ENCODE results near the gene ACTL8.

The ACTL8 gene

DNA sequence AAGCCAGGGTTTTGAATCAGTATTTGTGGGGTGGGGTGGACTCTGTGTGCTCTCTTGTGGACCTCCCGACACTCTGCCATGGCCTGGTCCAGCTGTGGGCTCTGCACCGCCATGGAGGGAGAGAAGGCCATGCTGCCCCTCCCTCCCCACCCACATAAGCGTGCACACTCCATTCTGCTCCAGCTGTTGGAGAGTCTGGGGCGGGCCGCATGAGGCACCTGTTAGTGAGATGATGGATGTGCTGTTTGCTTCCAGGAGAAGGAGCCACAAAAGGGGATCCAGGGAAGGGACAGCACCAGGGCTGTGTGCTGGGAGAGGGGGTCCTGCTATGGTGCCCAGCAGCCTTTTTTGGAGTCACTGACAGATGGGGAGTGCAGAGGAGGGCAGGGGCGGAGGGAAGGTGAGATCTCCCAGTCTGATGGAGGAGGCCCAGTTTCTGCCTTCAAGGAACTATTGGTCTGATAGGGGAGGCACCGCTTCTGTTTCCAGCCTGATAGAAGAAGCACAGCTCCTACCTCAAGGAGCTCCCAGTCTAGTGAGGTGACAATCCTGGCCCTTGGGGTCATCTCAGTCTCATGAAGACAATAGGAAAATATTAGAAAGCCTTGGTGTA is 101.5 kb downstream of the ACTL8 start:
- H3K27me3 ChIP-seq (ENCODE audit: insufficient read depth, poor library complexity, severe bottlenecking), result no peaks in the 10 kb centered on the region
- TF ChIP-seq CTCF (IDR thresholded peaks at IDR 0.05; ENCODE audit: insufficient read depth, low read length) (no peak), SPI1 (IDR thresholded peaks at IDR 0.05; ENCODE audit: borderline replicate concordance, low read depth) (no peak), GABPA (IDR thresholded peaks at IDR 0.05; ENCODE audit: low read depth) (no peak), REST (IDR thresholded peaks at IDR 0.05; ENCODE audit: insufficient replicate concordance, low read depth) (no peak)
- H3K4me3 ChIP-seq (replicated peaks; ENCODE audit: insufficient read depth, low read length), result no peak overlapping the region
- H3K27ac ChIP-seq (replicated peaks), result no peak overlapping the region
- DNase-seq (ENCODE audit: low read depth in 1 of 2, low spot score in 1 of 2), result no peak

- H3K27ac ChIP-seq (replicated peaks), result no peak overlapping the region
- DNase-seq (ENCODE audit: low read depth in 1 of 2, low spot score in 1 of 2), result no peak
- H3K27me3 ChIP-seq (ENCODE audit: insufficient read depth, poor library complexity, severe bottlenecking), result no peaks in the 10 kb centered on the region
- no peak for TF ChIP-seq CTCF (IDR thresholded peaks at IDR 0.05; ENCODE audit: insufficient read depth, low read length)
- no peak for TF ChIP-seq GABPA (IDR thresholded peaks at IDR 0.05; ENCODE audit: low read depth)
- no peak for TF ChIP-seq REST (IDR thresholded peaks at IDR 0.05; ENCODE audit: insufficient replicate concordance, low read depth)
- TF ChIP-seq SPI1 (IDR thresholded peaks at IDR 0.05; ENCODE audit: borderline replicate concordance, low read depth), result no peak
- no peak for TF ChIP-seq POLR2AphosphoS5 (IDR thresholded peaks at IDR 0.05; ENCODE audit: low read depth)
- no peak overlapping the region for H3K4me3 ChIP-seq (replicated peaks; ENCODE audit: insufficient read depth, low read length)
Measured at GRCh38 chr1:17857109-17857499, 102.0 kb downstream of the ACTL8 start.

DNA sequence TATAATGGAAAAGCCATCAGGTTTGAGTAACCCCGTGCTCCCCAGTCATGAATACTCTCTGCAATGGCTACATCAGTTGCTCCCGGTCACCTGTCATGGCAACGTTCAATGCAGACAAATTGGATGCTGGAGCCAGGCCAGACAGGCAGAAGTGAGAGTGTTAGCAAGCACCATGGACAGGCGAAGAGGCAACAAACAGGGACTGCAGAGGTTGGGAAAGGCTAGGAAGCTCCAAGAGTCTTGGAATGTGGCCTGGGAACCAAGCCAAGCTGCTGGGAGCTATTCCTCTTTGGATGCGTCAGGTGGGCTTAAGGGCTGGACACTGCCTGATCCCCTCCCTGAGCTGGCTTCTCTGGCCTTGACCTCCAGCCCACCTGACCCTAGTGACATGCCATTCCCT is 102.9 kb downstream of the ACTL8 start:
- no peak overlapping the region for H3K4me3 ChIP-seq (replicated peaks; ENCODE audit: insufficient read depth, low read length)
- no peaks in the 10 kb centered on the region for H3K27me3 ChIP-seq (ENCODE audit: insufficient read depth, poor library complexity, severe bottlenecking)
- TF ChIP-seq SPI1 (IDR thresholded peaks at IDR 0.05; ENCODE audit: borderline replicate concordance, low read depth) (no peak), POLR2AphosphoS5 (IDR thresholded peaks at IDR 0.05; ENCODE audit: low read depth) (no peak), REST (IDR thresholded peaks at IDR 0.05; ENCODE audit: insufficient replicate concordance, low read depth) (no peak), GABPA (IDR thresholded peaks at IDR 0.05; ENCODE audit: low read depth) (no peak), CTCF (IDR thresholded peaks at IDR 0.05; ENCODE audit: insufficient read depth, low read length) (no peak)
- no peak overlapping the region for H3K27ac ChIP-seq (replicated peaks)
- no peak for DNase-seq (ENCODE audit: low read depth in 1 of 2, low spot score in 1 of 2)
